ENCODE measurements around the gene HBA2. TPM values are rescaled to one million over a fixed set of nuclear protein-coding genes. Genes with fewer than 3 reads are reported as not detected.
"Not testable (repeated sequence)": the region's sequence is repeated elsewhere in the genome, so short reads cannot be mapped to it uniquely, and the experiment has no call there.

The HBA2 gene
- total RNA-seq, 3 donors from 2014 or later: not detected

DNA sequence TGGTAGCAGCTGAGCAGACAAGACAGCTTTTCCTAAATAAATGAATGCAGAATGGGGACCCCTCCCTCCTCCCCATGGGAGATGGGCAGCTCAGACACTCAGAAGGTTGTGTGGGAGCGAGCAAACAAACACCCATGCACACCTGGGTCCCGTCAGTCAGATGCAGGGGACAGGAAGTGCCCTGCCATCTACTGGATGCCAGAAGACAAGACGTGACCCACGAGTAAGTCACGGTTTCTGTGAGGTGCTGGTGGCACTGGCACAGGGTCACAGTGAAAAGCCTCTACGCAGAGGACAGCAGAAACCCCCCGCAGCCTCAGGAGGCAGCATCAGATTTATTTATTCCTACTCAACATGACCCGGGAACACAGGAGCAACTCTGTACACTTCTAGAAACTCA lies 16.0 kb downstream of the HBA2 start:
- H3K4me3 Mint-ChIP-seq: no peak overlapping the region
- peaks cover 32% of the 10 kb centered on the region for H3K36me3 Mint-ChIP-seq (ENCODE audit: insufficient read depth)
- no peaks in the 10 kb centered on the region for H3K9me3 Mint-ChIP-seq
- no peaks in the 10 kb centered on the region for H3K27me3 Mint-ChIP-seq (ENCODE audit: low read depth)
- no peak for DNase-seq
- H3K4me1 Mint-ChIP-seq (ENCODE audit: low read depth): no peaks in the 10 kb centered on the region
- peak; percentile 51 to 70 for ATAC-seq

DNA sequence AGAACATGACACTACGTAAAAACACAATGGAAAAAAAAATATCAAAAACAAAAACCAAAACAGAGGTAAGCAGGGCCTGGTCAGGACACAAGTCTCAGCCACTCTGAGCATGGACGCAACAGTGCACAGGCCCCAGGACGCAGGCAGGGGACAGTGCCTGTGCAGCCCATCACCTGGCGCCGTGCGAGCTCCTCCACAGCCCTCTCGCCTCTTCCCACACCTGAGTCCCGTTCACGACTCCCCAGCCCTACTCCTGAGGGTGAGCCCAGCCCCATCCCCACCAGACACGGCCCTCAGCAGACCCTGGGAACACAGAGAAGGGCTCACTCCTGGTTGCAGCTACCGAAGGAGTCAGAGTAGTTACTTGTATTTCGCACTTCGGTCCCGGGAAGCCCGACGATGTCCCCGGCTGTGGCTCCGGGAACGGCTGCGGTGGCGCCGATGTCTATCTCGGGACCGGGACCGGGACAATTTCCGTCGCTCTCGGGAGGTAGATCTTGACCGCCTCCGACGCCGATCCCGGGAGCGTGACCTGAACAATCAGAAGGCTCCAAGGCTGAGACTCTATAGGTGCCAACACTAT lies 17.0 kb downstream of the HBA2 start:
- peaks cover 36% of the 10 kb centered on the region for H3K36me3 Mint-ChIP-seq (ENCODE audit: insufficient read depth)
- no peak for ATAC-seq
- no peaks in the 10 kb centered on the region for H3K27me3 Mint-ChIP-seq (ENCODE audit: low read depth)
- no peaks in the 10 kb centered on the region for H3K9me3 Mint-ChIP-seq
- H3K4me3 Mint-ChIP-seq: no peak overlapping the region
- no peak for DNase-seq
- H3K4me1 Mint-ChIP-seq (ENCODE audit: low read depth): no peaks in the 10 kb centered on the region

DNA sequence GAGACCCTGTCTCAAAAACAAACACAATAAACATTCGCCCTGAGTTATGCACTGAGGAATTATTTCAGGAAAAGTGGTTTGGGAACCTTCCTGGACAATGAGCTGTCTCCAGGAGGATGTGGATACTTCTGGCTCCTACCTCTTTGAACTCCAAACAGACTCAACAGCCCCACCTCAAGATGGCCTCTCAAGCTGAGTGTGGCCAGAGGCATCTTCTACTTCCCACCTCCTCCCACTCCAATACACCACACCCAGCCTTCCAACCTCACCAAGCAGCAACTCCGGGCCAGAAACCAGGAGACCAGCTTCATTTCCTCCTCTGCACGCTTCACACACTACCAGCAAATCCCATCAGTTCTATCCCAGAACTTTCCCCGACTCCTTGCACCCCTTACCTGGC lies 19.2 kb downstream of the HBA2 start:
- Mint-ChIP-seq H3K9me3 (no peaks in the 10 kb centered on the region), H3K27me3 (ENCODE audit: low read depth) (no peaks in the 10 kb centered on the region), H3K4me1 (ENCODE audit: low read depth) (no peaks in the 10 kb centered on the region), H3K36me3 (ENCODE audit: insufficient read depth) (peaks cover 39% of the 10 kb centered on the region), H3K4me3 (no peak overlapping the region)
- ATAC-seq (no peak), DNase-seq (no peak)

DNA sequence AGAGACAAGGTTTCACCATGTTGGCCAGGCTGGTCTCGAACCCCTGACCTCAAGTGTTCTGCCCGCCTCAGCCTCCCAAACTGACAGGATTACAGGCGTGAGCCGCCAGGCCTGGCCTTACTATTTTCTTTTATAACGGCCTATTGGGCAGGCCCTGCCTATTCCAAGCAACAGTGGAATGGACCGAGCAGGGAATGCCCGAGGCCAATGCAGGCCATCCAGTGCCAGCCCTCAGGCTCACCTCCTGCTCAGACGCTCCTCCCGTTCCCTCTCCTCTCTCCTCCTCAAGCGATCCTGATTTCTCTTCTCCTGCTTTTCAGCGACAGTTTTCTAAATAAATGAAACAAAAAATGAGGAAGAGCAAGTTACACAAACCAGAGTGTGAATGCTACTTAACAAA lies 20.0 kb downstream of the HBA2 start:
- ATAC-seq (no peak), DNase-seq (no peak)
- Mint-ChIP-seq H3K9me3 (no peaks in the 10 kb centered on the region), H3K36me3 (ENCODE audit: insufficient read depth) (peaks cover 43% of the 10 kb centered on the region), H3K4me3 (no peak overlapping the region), H3K4me1 (ENCODE audit: low read depth) (no peaks in the 10 kb centered on the region), H3K27me3 (ENCODE audit: low read depth) (no peaks in the 10 kb centered on the region)

DNA sequence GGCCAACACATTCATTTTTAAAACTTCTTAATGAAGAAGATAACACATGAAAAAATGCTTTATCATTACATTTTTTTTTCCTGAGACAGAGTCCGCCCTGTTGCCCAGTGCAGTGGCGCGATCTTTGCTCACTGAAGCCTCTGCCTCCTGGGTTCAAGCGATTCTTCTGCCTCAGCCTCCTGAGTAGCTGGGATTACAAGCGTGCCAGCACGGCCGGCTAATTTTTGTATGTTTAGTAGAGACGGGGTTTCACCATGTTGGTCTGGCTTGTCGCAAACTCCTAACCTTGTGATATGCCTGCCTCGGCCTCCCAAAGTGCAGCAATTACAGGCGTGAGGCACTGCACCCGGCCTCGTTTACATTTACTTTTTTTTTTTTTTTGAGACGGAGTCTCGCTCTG lies 20.8 kb downstream of the HBA2 start:
- peaks cover 44% of the 10 kb centered on the region for H3K36me3 Mint-ChIP-seq (ENCODE audit: insufficient read depth)
- no peaks in the 10 kb centered on the region for H3K27me3 Mint-ChIP-seq (ENCODE audit: low read depth)
- no peaks in the 10 kb centered on the region for H3K9me3 Mint-ChIP-seq
- no peak for ATAC-seq
- H3K4me1 Mint-ChIP-seq (ENCODE audit: low read depth): no peaks in the 10 kb centered on the region
- DNase-seq: no peak
- no peak overlapping the region for H3K4me3 Mint-ChIP-seq

DNA sequence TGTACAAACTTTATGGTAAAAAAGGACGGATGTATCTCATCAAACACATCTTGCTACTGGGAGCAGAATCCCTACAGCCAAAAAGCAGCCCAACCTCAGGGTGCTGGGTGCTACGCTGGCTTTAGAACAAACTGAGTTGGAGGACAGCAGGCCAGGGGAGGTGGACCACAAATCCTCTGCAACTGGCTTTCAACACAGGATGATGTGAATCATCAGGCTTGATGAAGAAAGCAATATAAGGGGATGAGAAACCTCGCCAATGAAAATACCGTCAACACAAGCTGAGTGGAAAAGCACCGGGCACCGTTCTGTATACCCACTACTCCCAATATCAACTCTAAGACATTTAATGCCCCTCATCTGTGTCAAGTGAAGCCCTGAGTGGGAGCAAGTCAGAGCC lies 21.8 kb downstream of the HBA2 start:
- H3K36me3 Mint-ChIP-seq (ENCODE audit: insufficient read depth): peaks cover 34% of the 10 kb centered on the region
- no peak overlapping the region for H3K4me3 Mint-ChIP-seq
- H3K4me1 Mint-ChIP-seq (ENCODE audit: low read depth): no peaks in the 10 kb centered on the region
- no peaks in the 10 kb centered on the region for H3K9me3 Mint-ChIP-seq
- no peaks in the 10 kb centered on the region for H3K27me3 Mint-ChIP-seq (ENCODE audit: low read depth)
- DNase-seq (no peak), ATAC-seq (no peak)

DNA sequence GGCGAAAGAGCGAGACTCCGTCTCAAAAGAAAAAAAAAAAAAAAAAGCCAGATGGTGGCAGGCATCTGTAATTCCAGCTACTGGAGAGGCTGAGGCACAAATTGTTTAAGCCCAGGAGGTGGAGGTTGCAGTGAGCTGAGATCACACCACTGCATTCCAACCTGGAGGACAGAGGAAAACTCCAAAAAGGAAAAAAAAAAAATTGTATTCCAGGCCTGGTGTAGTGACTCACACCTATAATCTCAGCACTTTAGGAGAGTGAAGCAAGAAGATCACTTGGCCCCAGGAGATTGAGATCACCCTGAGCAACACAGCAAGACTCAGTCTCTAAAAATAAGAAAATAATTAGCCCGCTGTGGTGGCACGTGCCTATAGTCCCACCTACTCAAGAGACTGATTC lies 27.7 kb downstream of the HBA2 start:
- Mint-ChIP-seq H3K4me1 (ENCODE audit: low read depth) (no peaks in the 10 kb centered on the region), H3K9me3 (no peaks in the 10 kb centered on the region), H3K36me3 (ENCODE audit: insufficient read depth) (peaks cover 15% of the 10 kb centered on the region), H3K27me3 (ENCODE audit: low read depth) (no peaks in the 10 kb centered on the region), H3K4me3 (no peak overlapping the region)
- DNase-seq (no peak), ATAC-seq (no peak)

DNA sequence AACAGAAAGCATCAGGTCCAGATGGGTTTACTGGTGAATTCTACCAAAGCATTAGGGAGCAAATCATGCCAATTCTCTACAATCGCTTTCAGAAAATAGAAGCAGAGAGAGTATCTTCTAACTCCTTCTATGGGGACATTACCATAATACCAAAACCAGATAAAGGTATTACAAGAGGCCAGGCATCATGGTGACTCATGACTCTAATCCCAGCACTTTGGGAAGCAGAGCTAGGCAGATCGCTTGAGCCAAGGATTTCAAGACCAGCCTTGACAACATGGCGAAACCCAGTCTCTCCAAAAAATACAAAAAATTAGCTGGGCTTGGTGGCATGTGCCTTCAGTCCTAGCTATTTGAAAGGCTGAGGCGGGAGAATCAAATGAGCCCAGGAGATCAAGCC lies 30.6 kb downstream of the HBA2 start:
- no peak for ATAC-seq
- peaks cover 23% of the 10 kb centered on the region for H3K36me3 Mint-ChIP-seq (ENCODE audit: insufficient read depth)
- no peak for DNase-seq
- H3K9me3 Mint-ChIP-seq: no peaks in the 10 kb centered on the region
- H3K4me3 Mint-ChIP-seq: no peak overlapping the region
- no peaks in the 10 kb centered on the region for H3K27me3 Mint-ChIP-seq (ENCODE audit: low read depth)
- H3K4me1 Mint-ChIP-seq (ENCODE audit: low read depth): no peaks in the 10 kb centered on the region

DNA sequence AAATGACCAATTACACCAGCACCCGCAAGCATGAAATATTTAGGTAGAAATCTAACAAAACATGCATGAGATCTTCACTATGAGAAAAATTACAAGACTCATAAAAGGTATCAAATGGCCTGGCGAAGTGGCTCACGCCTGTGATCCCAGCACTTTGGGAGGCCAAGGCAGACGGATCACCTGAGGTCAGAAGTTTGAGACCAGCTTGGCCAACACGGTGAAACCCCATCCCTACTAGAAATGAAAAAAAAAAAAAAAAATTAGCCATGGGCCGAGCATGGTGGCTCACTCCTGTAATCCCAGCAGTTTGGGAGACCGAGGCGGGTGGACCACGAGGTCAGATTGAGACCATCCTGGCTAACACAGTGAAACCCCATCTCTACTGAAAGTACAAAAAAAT lies 31.4 kb downstream of the HBA2 start:
- not testable (repeated sequence) for H3K9me3 Mint-ChIP-seq; H3K27me3 Mint-ChIP-seq (ENCODE audit: low read depth); H3K4me1 Mint-ChIP-seq (ENCODE audit: low read depth); ATAC-seq; H3K4me3 Mint-ChIP-seq; DNase-seq
- peaks cover 28% of the 10 kb centered on the region for H3K36me3 Mint-ChIP-seq (ENCODE audit: insufficient read depth)

DNA sequence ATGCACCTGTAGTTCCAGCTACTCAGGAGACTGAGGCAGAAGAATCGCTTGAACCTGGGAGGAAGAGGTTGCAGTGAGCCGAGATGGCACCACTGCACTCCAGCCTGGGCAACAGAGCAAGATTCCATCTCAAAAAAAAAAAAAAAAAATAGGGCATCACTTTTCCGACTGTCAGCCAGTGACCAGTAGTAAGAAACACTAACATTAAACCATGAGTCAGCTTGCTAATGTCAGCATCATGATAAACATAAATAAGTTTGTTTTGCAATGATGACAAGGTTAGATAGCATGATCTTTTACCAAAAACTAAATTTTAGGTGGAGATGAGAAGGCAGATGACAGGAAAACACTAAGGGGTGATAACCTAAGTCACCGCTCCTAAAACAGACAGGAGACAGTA lies 36.7 kb downstream of the HBA2 start:
- not testable (repeated sequence) for H3K9me3 Mint-ChIP-seq; H3K4me3 Mint-ChIP-seq; H3K27me3 Mint-ChIP-seq (ENCODE audit: low read depth); ATAC-seq; H3K4me1 Mint-ChIP-seq (ENCODE audit: low read depth); DNase-seq
- peaks cover 26% of the 10 kb centered on the region for H3K36me3 Mint-ChIP-seq (ENCODE audit: insufficient read depth)

DNA sequence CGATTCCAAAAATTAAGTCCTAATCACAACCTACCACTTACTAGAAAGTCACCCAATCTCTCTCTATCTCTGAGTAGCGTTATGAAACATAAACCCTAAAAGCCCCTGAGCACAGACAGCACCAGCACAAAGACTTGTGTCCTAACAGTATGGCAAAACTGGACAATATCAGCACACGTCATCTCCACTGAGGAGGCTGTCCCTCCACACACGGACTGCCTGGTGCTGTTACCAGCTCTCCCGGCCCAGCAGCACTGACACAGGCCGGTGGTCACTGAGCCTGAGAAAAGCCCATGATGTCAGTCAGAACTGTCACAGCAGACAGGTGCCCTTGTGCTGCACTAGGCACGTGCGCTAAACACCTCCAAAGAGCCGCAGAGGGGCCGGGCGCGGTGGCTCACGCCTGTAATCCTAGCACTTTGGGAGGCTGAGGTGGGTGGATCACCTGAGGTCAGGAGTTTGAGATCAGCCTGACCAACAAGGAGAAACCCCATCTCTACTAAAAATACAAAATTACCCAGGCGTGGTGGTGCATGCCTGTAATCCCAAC lies 39.0 kb downstream of the HBA2 start:
- ATAC-seq; H3K27me3 Mint-ChIP-seq (ENCODE audit: low read depth); H3K9me3 Mint-ChIP-seq; DNase-seq; H3K4me1 Mint-ChIP-seq (ENCODE audit: low read depth); H3K4me3 Mint-ChIP-seq: not testable (repeated sequence)
- peaks cover 22% of the 10 kb centered on the region for H3K36me3 Mint-ChIP-seq (ENCODE audit: insufficient read depth)

DNA sequence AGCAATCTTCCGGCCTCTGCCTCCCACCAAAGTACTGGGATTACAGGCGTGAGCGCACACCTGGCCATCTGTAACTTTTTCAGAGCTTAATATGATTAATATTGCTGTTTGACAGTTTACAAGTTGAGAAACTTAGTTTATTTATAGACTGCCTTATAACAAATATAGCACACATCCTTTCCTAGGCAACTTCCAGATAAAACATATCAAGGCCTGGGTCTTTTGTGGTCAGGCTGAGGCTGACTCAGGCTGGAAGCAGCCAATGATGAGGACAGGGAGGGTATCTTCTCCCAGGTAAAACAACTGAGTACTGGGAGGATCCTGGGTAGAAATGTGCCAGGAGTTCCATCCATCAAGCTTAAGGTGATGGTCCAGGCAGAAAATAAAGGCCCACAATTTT lies 40.3 kb downstream of the HBA2 start:
- Mint-ChIP-seq H3K4me1 (ENCODE audit: low read depth) (no peaks in the 10 kb centered on the region), H3K27me3 (ENCODE audit: low read depth) (no peaks in the 10 kb centered on the region), H3K9me3 (no peaks in the 10 kb centered on the region), H3K36me3 (ENCODE audit: insufficient read depth) (peaks cover 21% of the 10 kb centered on the region), H3K4me3 (no peak overlapping the region)
- no peak for ATAC-seq
- no peak for DNase-seq

DNA sequence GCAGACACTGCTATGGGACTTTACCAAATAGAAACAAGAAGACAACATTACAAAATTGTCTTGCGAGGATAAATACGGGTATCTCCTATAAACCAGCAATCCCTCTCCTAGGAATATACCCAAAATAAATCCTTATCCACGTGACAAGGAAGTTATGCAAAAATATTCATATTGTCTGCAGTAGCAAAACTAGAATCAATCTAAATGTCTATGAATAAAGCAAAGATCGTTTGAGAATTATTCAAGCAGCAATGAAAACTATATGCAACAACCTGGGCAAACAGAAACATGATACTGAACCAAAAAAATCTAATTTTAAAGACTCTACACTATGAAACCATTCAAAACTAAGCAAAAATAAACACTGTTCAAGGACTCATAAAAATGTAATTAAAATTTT lies 47.3 kb downstream of the HBA2 start:
- Mint-ChIP-seq H3K4me3 (no peak overlapping the region), H3K27me3 (ENCODE audit: low read depth) (no peaks in the 10 kb centered on the region), H3K9me3 (no peaks in the 10 kb centered on the region), H3K36me3 (ENCODE audit: insufficient read depth) (peaks cover 20% of the 10 kb centered on the region), H3K4me1 (ENCODE audit: low read depth) (peaks cover 7% of the 10 kb centered on the region)
- DNase-seq (no peak), ATAC-seq (no peak)

Measured in activated T-cell treated with anti-CD3 and anti-CD28 coated beads, Interleukin-2, amount 50 U/mL, for 4 hours (primary cell).